Endothelial cell of umbilical vein (primary cell): ENCODE measurements around the gene ANXA2R. TPM values are rescaled to one million over a fixed set of nuclear protein-coding genes. Genes with fewer than 3 reads are reported as not detected.

Experiments
- BruUV-seq: library from RNA; stranded (reverse); fragments of 400-500 nt; replicated peaks from 2 replicates; lab custom pipeline; 2021; lab: Mats Ljungman, UMichigan
- CTCF ChIA-PET: fragments of 300-600, 350-600 bp; sonication (Branson Sonifier 250); formaldehyde crosslinking; loops from one replicate; lab custom pipeline; 2021; ENCODE audit warnings: antibody characterized with exemption, inconsistent platforms; lab: Charles Lee
- POLR2A ChIA-PET: fragments of 300-600, 350-600 bp; sonication (Branson Sonifier 250); formaldehyde crosslinking; loops from one replicate; lab custom pipeline; 2021; ENCODE audit warnings: antibody characterized with exemption, inconsistent platforms; lab: Charles Lee
- DNase-seq: peaks from one replicate; pipeline ENCODE4 v3.0.0-alpha.2; 2011; ENCODE audit warnings: low read depth, low spot score
- FAIRE-seq: peaks from 2 replicates; lab custom pipeline; 2011; peaks lifted over from hg19 to GRCh38; lab: Jason Lieb, UNC
- H2AFZ ChIP-seq: 2 replicates; pipeline ENCODE4 v1.6.0; 2012; ENCODE audit warnings: low read depth, low read length, control low read depth, inconsistent platforms
- H3K27ac ChIP-seq: 2 replicates; pipeline ENCODE4 v1.5.1; 2011; ENCODE audit warnings: low read depth, mild to moderate bottlenecking, control low read depth, low read length, moderate library complexity; ENCODE audit not compliant: insufficient read depth
- H3K27me3 ChIP-seq, 2 experiments: 2 replicates each; pipeline versions ENCODE4 v1.6.0 to v1.6.1; 2011; ENCODE audit warnings: low read length in 2 of 2, mixed read lengths in 1 of 2; ENCODE audit not compliant: control insufficient read depth in 2 of 2, insufficient read depth in 2 of 2
- H3K36me3 ChIP-seq, 2 experiments: 2 replicates in 1 of 2; 3 replicates in 1 of 2; pipeline ENCODE4 v1.5.1; 2011; ENCODE audit warnings: low read length in 2 of 2, mild to moderate bottlenecking in 1 of 2, moderate library complexity in 1 of 2; ENCODE audit not compliant: control insufficient read depth in 2 of 2, insufficient read depth in 2 of 2; ENCODE audit errors: extremely low read depth in 1 of 2
- H3K4me1 ChIP-seq: 3 replicates; pipeline ENCODE4 v1.5.1; 2011; ENCODE audit warnings: mild to moderate bottlenecking, low read length; ENCODE audit not compliant: control insufficient read depth, insufficient read depth; ENCODE audit errors: extremely low read depth
- H3K4me2 ChIP-seq: 2 replicates; pipeline ENCODE4 v1.6.1; 2011; ENCODE audit warnings: low read length, control low read depth, mixed read lengths; ENCODE audit not compliant: insufficient read depth
- H3K4me3 ChIP-seq, 3 experiments: fragments of 200-600 bp in 1 of 3; sonication (generic), shearing (Covaris generic) in 1 of 3; replicated peaks in 1 of 3; 2 replicates each; pipeline ENCODE4 v1.5.1; 2011 to 2016; ENCODE audit warnings: control low read depth in 3 of 3, low read length in 3 of 3, mild to moderate bottlenecking in 2 of 3, inconsistent platforms in 1 of 3, low read depth in 1 of 3, moderate library complexity in 1 of 3; ENCODE audit not compliant: insufficient read depth in 1 of 3
- H3K79me2 ChIP-seq: 2 replicates; pipeline ENCODE4 v1.6.0; 2012; ENCODE audit warnings: low read length, inconsistent platforms; ENCODE audit not compliant: control insufficient read depth, insufficient read depth
- H3K9ac ChIP-seq: replicated peaks from 2 replicates; pipeline ENCODE3; 2011; ENCODE audit warnings: low read length, control low read depth; ENCODE audit not compliant: insufficient read depth; ENCODE audit errors: extremely low read depth
- H3K9me1 ChIP-seq: replicated peaks from 3 replicates; pipeline ENCODE4 v1.6.0; 2011; ENCODE audit warnings: mild to moderate bottlenecking, low read length; ENCODE audit not compliant: control insufficient read depth, insufficient read depth; ENCODE audit errors: extremely low read depth
- H3K9me3 ChIP-seq: replicated peaks from 2 replicates; pipeline ENCODE4 v1.5.1; 2012; ENCODE audit warnings: low read length, inconsistent platforms; ENCODE audit not compliant: control insufficient read depth, insufficient read depth
- H4K20me1 ChIP-seq: replicated peaks from 2 replicates; pipeline ENCODE3; 2011; ENCODE audit warnings: mild to moderate bottlenecking, low read length; ENCODE audit not compliant: control insufficient read depth, insufficient read depth; ENCODE audit errors: extremely low read depth
- CTCF ChIP-seq, 2 donors: IDR thresholded peaks; 1 replicate in 1 of 2; 2 replicates in 1 of 2; pipeline ENCODE4 v1.5.1; 2011; ENCODE audit warnings: low read length in 2 of 2, mild to moderate bottlenecking in 2 of 2, moderate library complexity in 2 of 2, control low read depth in 1 of 2, inconsistent platforms in 1 of 2, low read depth in 1 of 2; ENCODE audit not compliant: insufficient read depth in 1 of 2; ENCODE audit errors: extremely low read depth in 1 of 2
- EZH2 ChIP-seq: IDR thresholded peaks from 2 replicates; pipeline ENCODE4 v1.6.1; 2012; ENCODE audit warnings: borderline replicate concordance, low read depth, mild to moderate bottlenecking, moderate library complexity, low read length, inconsistent platforms; ENCODE audit not compliant: severe bottlenecking
- FOS ChIP-seq: IDR thresholded peaks from 2 replicates; pipeline ENCODE4 v1.6.1; 2011; ENCODE audit warnings: mild to moderate bottlenecking, low read length, moderate library complexity, borderline replicate concordance; ENCODE audit not compliant: insufficient read depth
- GATA2 ChIP-seq: IDR thresholded peaks from 2 replicates; pipeline ENCODE4 v1.7.0; 2011; ENCODE audit warnings: low read depth, mild to moderate bottlenecking, moderate library complexity, mixed read lengths, low read length; ENCODE audit not compliant: insufficient read length, insufficient read depth
- JUN ChIP-seq: IDR thresholded peaks from 2 replicates; pipeline ENCODE4 v1.6.1; 2011; ENCODE audit warnings: borderline replicate concordance, low read depth; ENCODE audit not compliant: insufficient read length, insufficient read depth
- MAX ChIP-seq: IDR thresholded peaks from 2 replicates; pipeline ENCODE4 v1.6.1; 2011; ENCODE audit not compliant: insufficient read depth, insufficient read length
- MYC ChIP-seq: IDR thresholded peaks from one replicate; pipeline ENCODE4 v1.6.1; 2011; ENCODE audit warnings: mild to moderate bottlenecking, low read depth, low read length
- POLR2A ChIP-seq: IDR thresholded peaks from 2 replicates; pipeline ENCODE4 v1.6.1; 2012; ENCODE audit warnings: low read depth, mild to moderate bottlenecking, control low read depth, low read length
- POLR2AphosphoS5 ChIP-seq: IDR thresholded peaks from 2 replicates; pipeline ENCODE4 v1.6.1; 2012; ENCODE audit warnings: low read depth, mild to moderate bottlenecking, control low read depth, low read length, moderate library complexity; ENCODE audit not compliant: insufficient read depth
- dilution Hi-C: fragments of 300-500 bp; cut with MboI; formaldehyde crosslinking; loops from one replicate; pipeline ENCODE4 v1.15.0; 2019; ENCODE audit warnings: low sequenced_read_pairs; ENCODE audit not compliant: extremely low pct_ligation_motif_present
- intact Hi-C: fragments of 100-400 bp; cut with micrococcal nuclease; formaldehyde crosslinking; loops from one replicate; pipeline ENCODE4 v1.10.0; 2022
- polyA plus RNA-seq, 4 experiments: library from polyadenylated mRNA; depleted of rRNA in 3 of 4; stranded (reverse) in 3 of 4; unstranded in 1 of 4; fragments of >200 nt; gene quantifications; 2 replicates each; pipeline versions ENCODE4 v1.2.1 to v1.2.3, GENCODE V29; 2011 to 2012; ENCODE audit warnings: missing spikeins in 1 of 4
- total RNA-seq: library from RNA; stranded (reverse); gene quantifications from 2 replicates; pipeline ENCODE4 v1.2.3, GENCODE V29; 2021

ANXA2R gene
- total and polyA plus RNA-seq, 2 donors (not counting 3 experiments of a cell fraction or from before 2014, with no cell fraction given) = 6.6 to 10.4 TPM

- CTCF ChIA-PET = interaction anchor here (1.2 kb wide), 1 partner anchor 18 kb away, joined by 3 read pairs; no protein-coding TSS in a partner anchor
- intact Hi-C loops (no loop called here), dilution Hi-C loops (no loop called here)
- TF ChIP-seq FOS (no peak), GATA2 (no peak), POLR2A (no peak), POLR2AphosphoS5 (no peak), EZH2 (no peak), MYC (no peak), MAX (no peak), CTCF (IDR thresholded peaks at IDR 0.05; ENCODE audit: extremely low read depth in 1 of 2, insufficient read depth in 1 of 2, low read depth in 1 of 2, low read length in 2 of 2) (no peak), JUN (no peak)
- Histone ChIP-seq H3K9me1 (no peaks in the 10 kb centered on the region), H3K4me1 (peaks cover 7% of the 10 kb centered on the region), H3K9ac (no peak overlapping the region), H3K27me3 (no peaks in the 10 kb centered on the region), H3K36me3 (no peaks in the 10 kb centered on the region), H3K27ac (no peak overlapping the region), H3K4me3 (no peak overlapping the region), H3K9me3 (no peaks in the 10 kb centered on the region), H3K4me2 (no peak overlapping the region), H3K79me2 (no peaks in the 10 kb centered on the region), H2AFZ (no peak overlapping the region), H4K20me1 (no peaks in the 10 kb centered on the region)
- POLR2A ChIA-PET = no interaction called here
- FAIRE-seq (no peak), DNase-seq (no peak)
- no TSS peak for BruUV-seq
Observed at GRCh38 chr5:43001748-43002147, 38.4 kb downstream of the ANXA2R start.
